ENCODE data around the gene PCMT1. TPM values are rescaled to one million over a fixed set of nuclear protein-coding genes. Genes with fewer than 3 reads are reported as not detected.

The PCMT1 gene
- total and polyA plus RNA-seq, 2 of the 13 experiments (the other 11 are each of a cell fraction or from before 2014, with no cell fraction given) = 112 to 169 TPM

GRCh38 chr6:149746147-149746946, 3.2 kb upstream of the PCMT1 start, which contains the start of gene NUP43 (continued):
- TF ChIP-seq KIAA2018 (CRISPR knock-in tag; IDR thresholded peaks at IDR 0.05; ENCODE audit: borderline replicate concordance) (no peak), KMT2B (CRISPR knock-in tag; IDR thresholded peaks at IDR 0.05) (peak; percentile 98), ZNF556 (CRISPR knock-in tag; IDR thresholded peaks at IDR 0.05; ENCODE audit: borderline replicate concordance) (peak; percentile 97; the same call in 1 of the 2 replicates), SP4 (CRISPR knock-in tag; IDR thresholded peaks at IDR 0.05) (no peak; the same call in 1 of the 2 replicates), HDAC2 (CRISPR knock-in tag; IDR thresholded peaks at IDR 0.05) (peak; percentile 93), ZNF562 (CRISPR knock-in tag; IDR thresholded peaks at IDR 0.05; ENCODE audit: borderline replicate concordance) (no peak), PHF5A (CRISPR knock-in tag; IDR thresholded peaks at IDR 0.05; ENCODE audit: low read depth, unreplicated experiment) (peak; percentile 64), ZNF703 (CRISPR knock-in tag; IDR thresholded peaks at IDR 0.05; ENCODE audit: borderline replicate concordance) (no peak), KAT8 (CRISPR knock-in tag; IDR thresholded peaks at IDR 0.05) (peak; percentile 98), MTF2 (CRISPR knock-in tag; IDR thresholded peaks at IDR 0.05; ENCODE audit: borderline replicate concordance) (no peak), ZNF446 (CRISPR knock-in tag; IDR thresholded peaks at IDR 0.05) (peak; percentile 69; the same call in 1 of the 2 replicates), CCAR2 (optimal IDR thresholded peaks at IDR 0.05; ENCODE audit: low read depth, low read length) (peak; percentile 67), TIGD3 (CRISPR knock-in tag; IDR thresholded peaks at IDR 0.05; ENCODE audit: borderline replicate concordance) (no peak), SMAD3 (CRISPR knock-in tag; IDR thresholded peaks at IDR 0.05) (peak; percentile 86; the same call in 1 of the 2 replicates)
